M059J (cell line): Measurements from ENCODE around the gene SORCS3. TPM values are rescaled to one million over a fixed set of nuclear protein-coding genes. Genes with fewer than 3 reads are reported as not detected.

Experiments
- DNase-seq: peaks from one replicate; pipeline ENCODE4 v3.0.0-alpha.2; 2012; ENCODE audit warnings: low read depth
- total RNA-seq: library from RNA; depleted of rRNA; stranded (reverse); fragments of >200 nt; shearing (Covaris generic); gene quantifications from 2 replicates; pipeline ENCODE4 v1.2.3, GENCODE V29; 2014; rRNA removed

SORCS3 gene
- not detected in 2 replicates for total RNA-seq

DNA sequence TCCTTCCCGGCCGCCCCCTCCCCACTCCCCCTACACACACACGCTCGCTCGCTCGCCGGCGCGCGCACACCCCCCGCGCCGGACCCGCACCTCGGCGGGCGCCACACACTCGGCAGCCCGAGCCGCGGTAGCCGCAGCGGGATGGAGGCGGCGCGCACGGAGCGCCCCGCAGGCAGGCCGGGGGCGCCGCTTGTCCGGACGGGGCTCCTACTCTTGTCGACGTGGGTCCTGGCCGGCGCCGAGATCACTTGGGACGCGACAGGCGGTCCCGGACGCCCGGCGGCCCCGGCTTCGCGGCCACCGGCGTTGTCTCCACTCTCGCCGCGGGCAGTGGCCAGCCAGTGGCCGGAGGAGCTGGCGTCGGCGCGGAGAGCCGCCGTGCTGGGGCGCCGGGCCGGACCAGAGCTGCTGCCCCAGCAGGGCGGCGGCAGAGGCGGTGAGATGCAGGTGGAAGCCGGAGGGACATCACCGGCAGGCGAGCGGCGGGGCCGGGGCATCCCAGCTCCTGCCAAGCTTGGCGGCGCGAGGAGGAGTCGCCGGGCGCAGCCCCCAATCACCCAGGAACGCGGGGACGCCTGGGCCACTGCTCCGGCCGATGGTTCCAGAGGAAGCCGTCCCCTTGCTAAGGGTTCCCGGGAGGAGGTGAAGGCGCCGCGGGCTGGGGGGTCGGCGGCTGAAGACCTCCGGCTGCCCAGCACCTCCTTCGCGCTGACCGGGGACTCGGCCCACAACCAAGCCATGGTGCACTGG is at the start of gene SORCS3:
TSS of gene SORCS3 (plus strand) at position 104 of the 750 bp plus-strand sequence.
- no peak for DNase-seq

DNA sequence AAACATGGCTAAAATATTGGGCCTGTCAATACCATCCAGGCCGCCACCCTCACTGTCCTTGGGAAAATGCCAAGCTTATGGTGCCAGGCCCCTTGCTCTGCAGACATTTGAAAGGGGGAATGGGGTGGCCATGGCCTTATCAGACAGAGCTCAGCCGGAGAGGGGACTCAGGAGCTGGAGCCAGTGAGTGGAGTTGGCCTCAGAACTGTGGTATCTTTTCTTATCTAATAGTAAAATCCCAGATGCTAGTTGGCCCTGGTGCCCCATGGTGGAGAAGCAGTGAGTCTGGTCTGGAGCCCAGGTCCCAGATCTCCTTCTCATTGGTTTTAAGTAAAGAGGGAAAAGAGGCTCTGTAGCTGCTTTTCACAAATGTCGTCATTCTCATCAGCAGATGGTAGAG is 49.6 kb upstream of the SORCS3 start:
- DNase-seq = no peak

- no peak for DNase-seq
These were observed 39.9 kb upstream of the SORCS3 start for GRCh38 chr10:104601166-104601565.

DNA sequence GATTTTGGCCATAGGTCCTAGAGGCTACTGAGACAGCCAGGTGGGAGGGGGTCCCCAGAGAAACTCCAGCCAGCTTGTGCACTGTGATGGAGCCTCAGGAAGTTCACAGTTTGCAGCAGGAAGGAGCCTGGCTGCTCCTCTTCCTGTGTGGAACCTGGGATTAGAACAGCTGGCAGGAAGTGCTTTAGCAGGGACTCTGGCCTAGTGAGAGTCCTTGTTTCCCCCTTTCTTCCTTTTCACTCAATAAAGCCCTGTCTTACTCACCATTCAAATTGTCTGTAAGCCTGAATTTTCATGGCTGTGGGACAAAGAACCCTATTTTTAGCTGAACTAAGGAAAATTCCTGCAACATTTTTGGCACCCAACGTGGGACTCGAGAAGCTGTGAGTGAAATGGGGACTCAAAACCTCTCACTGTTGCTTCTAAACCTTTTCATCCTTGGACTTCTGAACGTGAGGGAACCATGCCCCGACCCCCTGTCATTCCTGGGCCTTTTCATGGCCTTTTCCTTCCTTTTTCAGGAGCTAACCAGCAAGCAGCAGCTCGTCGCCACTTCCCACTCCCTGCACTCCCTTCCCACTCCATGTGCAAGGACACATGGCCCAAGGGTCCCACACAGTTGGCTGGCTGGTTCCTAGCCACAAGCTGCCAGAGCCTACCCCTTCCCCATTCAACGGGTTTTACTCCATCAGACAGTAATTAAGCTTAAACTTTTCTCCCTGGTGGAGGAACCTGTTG is 32.8 kb upstream of the SORCS3 start:
- DNase-seq = no peak

DNA sequence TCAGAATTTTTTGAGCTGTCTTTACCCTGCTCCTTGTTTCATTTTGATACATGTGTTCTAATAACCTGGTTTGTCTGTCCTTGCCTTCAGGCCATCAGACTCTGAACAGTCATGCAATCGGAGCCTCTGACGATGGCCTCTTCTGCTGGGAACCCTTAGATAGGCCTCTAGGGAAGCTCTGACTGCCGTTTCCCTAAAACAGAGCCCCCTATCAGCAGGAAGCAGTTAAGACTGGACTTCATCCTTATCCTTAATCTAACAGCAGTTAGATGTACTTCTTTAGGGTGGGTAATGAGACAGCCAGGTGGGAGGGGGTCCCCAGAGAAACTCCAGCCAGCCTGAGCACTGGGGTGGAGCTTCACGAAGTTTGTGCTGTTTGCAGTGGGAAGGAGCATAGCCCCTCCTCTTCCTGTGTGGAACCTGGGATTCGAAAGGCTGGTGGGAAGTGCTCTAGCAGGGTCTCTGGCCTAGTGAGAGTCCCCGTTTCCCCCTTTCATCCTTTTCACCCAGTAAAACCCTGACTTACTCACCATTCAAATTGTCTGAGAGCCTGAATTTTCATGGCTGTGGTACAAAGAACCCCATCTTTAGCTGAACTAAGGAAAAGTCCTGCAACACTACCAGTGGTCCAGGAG is 28.4 kb upstream of the SORCS3 start:
- DNase-seq = peak; percentile 20

GRCh38 chr10:104613406-104613805 is 27.7 kb upstream of the SORCS3 start:
- peak; percentile 3 for DNase-seq

GRCh38 chr10:104614245-104614831 is 26.8 kb upstream of the SORCS3 start:
- peak; percentile 46 for DNase-seq

DNA sequence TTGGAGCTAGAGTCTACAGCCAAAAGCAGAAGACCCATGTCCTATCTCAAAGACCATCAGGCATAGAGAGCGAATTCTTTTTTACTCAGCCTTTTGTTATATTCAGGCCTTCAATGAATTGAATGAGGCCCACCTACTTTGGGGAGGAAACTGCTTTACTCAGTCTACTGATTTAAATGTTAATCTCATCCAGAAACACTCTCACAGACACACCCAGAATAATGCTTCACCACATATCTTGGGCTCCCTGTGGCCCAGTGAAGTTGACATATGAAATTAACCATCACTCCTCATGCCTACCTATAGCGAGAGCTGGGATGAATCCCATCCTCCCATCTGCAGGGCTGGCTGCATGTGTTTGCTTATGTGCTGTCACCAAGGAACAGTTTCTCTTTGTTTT is 26.0 kb upstream of the SORCS3 start:
- DNase-seq = no peak

- DNase-seq = peak; percentile 62
These were observed 23.3 kb upstream of the SORCS3 start for GRCh38 chr10:104617831-104618230.

- no peak for DNase-seq
These were observed 18.9 kb upstream of the SORCS3 start for GRCh38 chr10:104622175-104622574.

DNA sequence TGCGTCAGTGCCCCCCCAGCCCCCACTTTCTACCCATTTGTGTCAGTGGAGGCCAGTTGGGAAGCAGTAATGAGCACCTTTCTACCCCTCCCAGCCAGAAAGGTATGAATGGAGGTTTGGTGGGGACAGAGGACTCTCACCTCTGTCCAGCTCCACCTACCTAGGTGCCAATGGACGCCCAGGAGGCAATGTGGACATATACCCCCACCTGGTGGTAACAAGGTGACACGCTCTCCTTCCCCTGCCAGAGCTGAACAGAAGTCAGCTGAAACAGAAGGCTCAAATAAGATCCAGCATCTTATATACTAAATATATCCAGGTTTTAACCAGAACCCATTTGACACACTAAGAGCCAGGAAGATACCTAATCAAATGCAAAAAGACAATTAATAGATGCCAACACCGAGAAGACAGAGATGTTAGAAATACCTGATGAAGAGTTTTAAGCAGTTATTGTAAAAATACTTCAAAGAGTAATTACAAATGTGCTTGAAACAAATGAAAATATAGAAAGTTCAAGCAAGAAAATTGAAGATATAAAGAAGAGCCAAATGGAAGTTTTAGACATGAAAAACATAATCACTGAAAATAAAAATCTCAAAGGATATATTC is 18.4 kb upstream of the SORCS3 start:
- peak; percentile 46 for DNase-seq

- DNase-seq = no peak
These were observed 10.4 kb upstream of the SORCS3 start for GRCh38 chr10:104630731-104631130.

DNA sequence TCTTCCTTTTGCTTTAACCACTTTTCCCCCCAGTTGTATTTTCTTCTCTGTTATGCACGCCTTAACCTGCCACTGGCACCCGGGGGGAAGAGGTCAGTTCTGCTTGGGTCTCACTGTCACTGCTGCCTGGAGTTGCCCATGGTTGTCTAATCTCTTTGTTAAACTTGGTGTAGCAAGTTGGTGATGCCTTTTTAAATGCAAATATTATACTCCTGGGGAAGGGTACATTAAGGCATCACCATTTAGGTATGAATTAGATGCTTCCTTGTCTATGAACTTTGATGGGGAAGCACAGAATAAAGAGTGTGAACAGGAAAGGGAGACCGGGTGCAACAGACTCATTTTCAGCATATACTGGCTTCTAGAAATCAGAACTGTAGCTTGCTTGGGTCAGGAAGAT is 9.1 kb upstream of the SORCS3 start:
- DNase-seq = no peak

GRCh38 chr10:104638861-104639589 is 2.1 kb upstream of the SORCS3 start:
- no peak for DNase-seq

DNA sequence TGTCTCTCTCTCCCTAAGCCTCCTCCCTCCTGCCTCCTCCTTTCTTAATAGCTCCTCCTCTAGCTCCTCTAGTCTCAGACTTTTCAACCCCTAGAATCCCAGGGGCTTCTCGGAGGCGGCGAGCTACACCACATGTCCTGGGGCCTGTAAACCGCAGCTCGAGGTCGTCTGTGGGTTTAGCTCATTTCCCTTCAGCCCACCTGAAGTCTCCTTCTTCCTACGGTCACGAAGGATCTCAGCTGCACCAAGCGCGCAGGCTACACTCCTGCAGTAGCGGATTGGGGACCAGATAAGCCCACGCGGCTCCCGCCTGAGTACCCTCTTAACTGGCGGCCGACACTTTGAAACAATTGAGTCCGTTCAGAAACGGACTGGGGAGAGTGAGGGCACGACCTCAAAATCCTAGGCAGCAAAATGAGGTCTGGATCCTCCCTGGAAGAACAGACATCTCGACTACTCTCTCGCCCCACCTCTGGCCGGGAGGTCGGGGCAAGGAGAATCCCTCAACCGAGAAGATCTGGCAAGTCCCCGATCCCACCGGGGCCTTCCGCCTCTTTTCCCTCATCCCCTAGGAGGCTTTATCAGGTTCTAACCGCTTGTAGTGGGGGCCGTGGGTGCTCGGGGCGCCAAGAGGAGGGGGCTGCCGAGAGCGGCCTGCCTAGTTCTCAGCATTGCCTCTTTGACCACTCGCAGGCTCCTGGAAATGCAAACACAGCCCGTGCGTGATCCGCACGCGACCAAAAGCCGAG is 1.3 kb upstream of the SORCS3 start:
- no peak for DNase-seq

- no peak for DNase-seq
These were observed 527 bp upstream of the SORCS3 start for GRCh38 chr10:104640339-104641186.

- DNase-seq = no peak
These were observed 1.0 kb downstream of the SORCS3 start for GRCh38 chr10:104641937-104642657.

DNA sequence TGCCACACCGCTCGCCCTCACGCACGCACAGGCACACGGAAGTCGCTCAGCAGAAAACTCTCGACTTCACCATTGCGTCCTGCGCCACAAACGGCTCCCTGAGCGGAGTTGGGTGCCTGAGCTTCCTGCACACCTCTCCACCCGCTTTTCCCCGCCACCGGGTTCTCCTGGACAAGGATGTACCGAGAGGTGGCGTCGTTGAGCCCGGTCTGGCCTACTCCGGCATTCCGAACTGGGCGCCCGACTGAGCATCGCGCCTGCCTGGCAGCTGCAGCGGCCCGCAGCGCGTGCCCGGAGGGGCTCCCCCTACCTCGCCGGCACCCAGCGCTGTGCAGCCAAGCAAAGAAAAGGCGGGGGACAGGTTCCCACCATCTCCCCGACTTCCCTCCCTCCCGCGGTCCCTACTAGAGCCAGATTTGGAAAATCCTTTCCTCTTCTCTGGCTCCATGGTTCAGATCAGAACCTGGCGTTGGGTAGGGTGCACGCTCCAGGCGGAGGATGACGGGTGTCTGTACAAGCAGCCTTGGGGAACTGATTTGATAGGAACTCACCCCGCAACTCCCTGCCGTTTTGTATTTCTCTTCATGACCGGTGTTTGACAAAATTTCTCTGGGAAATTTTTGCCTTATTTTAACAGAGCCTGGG is 1.7 kb downstream of the SORCS3 start:
- DNase-seq = peak; percentile 17
